22Rv1 (cell line): ENCODE data around the gene RAB5B.

Experiments used
- H3K27ac ChIP-seq: fragments of 450-650 bp; 2 replicates; pipeline ENCODE4 v1.5.1; 2017
- CTCF ChIP-seq: fragments of 450-650 bp; IDR thresholded peaks from 2 replicates; pipeline ENCODE4 v1.5.1; 2017; ENCODE audit warnings: mild to moderate bottlenecking
- ZFX ChIP-seq: fragments of 450-650 bp; IDR thresholded peaks from 2 replicates; pipeline ENCODE4 v1.6.1; 2017; ENCODE audit warnings: antibody characterized with exemption, borderline replicate concordance

The RAB5B gene

GRCh38 chr12:55993230-55993853 lies 19.5 kb downstream of the RAB5B start:
- peak overlapping the region; percentile 19 for H3K27ac ChIP-seq
- TF ChIP-seq CTCF, result no peak
- no peak for TF ChIP-seq ZFX

GRCh38 chr12:55995366-55995765 lies 21.5 kb downstream of the RAB5B start:
- TF ChIP-seq ZFX, result no peak
- TF ChIP-seq CTCF, result no peak
- peak overlapping the region; percentile 97; the same call in 1 of the 2 replicates for H3K27ac ChIP-seq

GRCh38 chr12:55996201-55996714 lies 22.4 kb downstream of the RAB5B start:
- no peak for TF ChIP-seq ZFX
- TF ChIP-seq CTCF, result peak; percentile 98
- peak overlapping the region; percentile 97 for H3K27ac ChIP-seq

GRCh38 chr12:55996715-55997534 lies 23.0 kb downstream of the RAB5B start, which contains the start of gene SUOX:
Gene SUOX, plus strand, starts transcription at chr12:55997276. Its CDS starts 4,946 bp downstream, at chr12:56002222.
- TF ChIP-seq CTCF (no peak), ZFX (no peak)
- peak within 1 kb of the TSS; percentile 97 for H3K27ac ChIP-seq

GRCh38 chr12:55997535-55997859 lies 23.6 kb downstream of the RAB5B start:
- no peak for TF ChIP-seq CTCF
- no peak for TF ChIP-seq ZFX
- peak overlapping the region; percentile 97 for H3K27ac ChIP-seq

GRCh38 chr12:55999522-55999921 lies 25.6 kb downstream of the RAB5B start:
- H3K27ac ChIP-seq, result peak overlapping the region; percentile 97

GRCh38 chr12:55999999-56000540 lies 26.2 kb downstream of the RAB5B start:
- peak overlapping the region; percentile 97 for H3K27ac ChIP-seq

More at GRCh38 chr12:55999999-56000540, 26.2 kb downstream of the RAB5B start:
- TF ChIP-seq CTCF, result peak; percentile 13; the same call in 1 of the 2 replicates
